HG03469 (cell line): Measurements from ENCODE around the gene KIFC3.
"Not testable (repeated sequence)": the region's sequence is repeated elsewhere in the genome, so short reads cannot be mapped to it uniquely, and the experiment has no call there.

ENCODE experiments used
- ATAC-seq: cut with Tn5 transposase; IDR thresholded peaks from one replicate; pipeline ENCODE4 v1.9.1; 2021; ENCODE audit warnings: mild to moderate bottlenecking, moderate library complexity, moderate number of reproducible peaks; ENCODE audit not compliant: unreplicated experiment

KIFC3 gene

DNA sequence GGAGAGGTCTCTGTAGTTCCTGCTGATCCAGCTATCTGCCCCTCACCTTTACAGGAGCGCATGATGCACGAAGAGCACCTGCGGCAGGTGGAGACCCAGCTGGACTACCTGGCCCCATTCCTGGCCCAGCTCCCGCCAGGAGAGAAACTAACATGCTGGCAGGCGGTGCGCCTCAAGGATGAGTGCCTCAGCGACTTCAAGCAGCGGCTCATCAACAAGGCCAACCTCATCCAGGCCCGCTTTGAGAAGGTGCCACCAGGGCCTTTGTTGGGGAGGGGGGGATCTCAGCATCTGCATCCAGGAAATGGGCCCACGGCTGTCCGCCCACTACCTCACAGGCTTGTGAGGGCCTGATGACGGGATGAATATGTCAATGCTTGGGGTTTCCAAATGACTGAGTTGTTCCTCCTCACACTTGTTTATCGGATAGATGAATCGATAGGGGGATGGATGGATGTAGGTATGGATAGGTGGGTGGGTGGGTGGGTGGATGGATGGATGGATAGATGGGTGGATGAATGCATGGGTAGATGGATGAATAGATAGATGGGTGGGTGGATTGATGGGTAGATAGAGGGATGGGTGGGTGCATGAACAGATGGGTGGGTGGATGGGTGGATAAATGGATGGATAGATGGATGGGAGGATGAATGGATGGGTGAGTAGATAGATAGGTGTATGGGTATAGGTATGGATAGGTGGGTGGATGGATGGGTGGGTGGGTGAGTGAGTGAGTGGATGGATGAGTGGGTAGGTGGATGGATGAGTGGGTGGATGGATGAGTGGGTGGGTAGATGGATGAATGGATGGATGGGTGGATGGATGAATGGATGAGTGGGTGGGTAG lies 73.7 kb downstream of the KIFC3 start:
- no peak for ATAC-seq

DNA sequence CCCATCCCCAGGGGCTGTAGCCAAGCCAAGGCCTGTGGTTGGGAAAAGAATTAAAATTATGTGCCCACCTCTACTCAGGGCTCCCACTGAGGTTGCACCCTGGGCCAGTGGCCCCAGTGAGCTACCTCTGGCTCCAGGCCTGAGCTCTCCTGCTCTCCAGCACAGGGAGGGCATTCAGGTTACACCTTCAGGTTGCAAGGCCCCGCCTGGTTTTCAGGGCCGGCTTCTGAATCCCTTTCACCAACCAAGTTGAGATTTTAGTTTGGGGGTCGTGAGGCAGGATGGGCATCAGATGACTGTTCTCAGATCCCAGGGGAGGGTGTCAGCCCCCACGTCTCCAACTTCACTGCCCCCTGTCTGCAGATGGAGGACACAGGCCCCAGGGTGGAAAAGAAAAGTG lies 74.7 kb downstream of the KIFC3 start:
- ATAC-seq: no peak

DNA sequence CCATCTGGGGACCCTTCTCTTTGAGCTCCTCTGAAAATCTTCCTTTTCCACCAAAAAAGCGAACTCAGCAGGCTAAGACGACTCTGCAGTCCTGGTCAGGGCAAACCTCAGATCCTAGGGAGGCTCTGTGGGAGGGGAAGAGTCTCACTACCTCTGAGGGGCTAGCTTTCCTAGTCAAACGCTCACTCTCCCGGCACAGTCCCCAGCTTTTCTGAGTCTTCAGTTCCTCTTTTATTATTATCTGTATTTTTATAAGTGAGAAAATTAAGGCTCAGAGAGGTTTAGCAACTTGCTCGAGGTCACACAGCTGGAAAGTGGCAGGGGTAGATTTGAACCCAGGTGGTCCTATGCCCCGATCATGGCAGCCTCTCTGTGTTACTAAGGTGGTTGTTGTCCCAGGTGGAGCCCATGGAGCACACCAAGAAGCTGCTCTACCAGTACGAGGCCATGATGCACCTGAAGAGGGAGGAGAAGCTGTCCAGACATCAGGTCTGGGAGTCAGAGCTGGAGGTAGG lies 75.8 kb downstream of the KIFC3 start:
- no peak for ATAC-seq

DNA sequence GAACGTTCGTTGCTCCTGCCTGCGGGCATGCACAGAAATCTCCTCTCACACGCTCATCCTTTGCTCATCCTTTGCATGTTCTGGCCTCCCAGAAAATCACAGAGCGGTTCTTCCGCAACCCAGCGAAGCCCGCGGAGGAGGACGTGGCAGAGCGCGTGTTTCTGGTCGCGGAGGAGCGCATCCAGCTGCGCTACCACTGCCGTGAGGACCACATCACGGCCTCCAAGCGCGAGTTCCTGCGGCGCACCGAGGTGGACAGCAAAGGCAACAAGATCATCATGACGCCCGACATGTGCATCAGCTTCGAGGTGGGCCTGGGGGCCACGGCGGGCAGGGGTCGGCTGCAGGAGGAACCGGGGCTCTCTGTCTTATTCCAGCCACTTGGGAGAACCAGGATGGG lies 76.3 kb downstream of the KIFC3 start:
- no peak for ATAC-seq

DNA sequence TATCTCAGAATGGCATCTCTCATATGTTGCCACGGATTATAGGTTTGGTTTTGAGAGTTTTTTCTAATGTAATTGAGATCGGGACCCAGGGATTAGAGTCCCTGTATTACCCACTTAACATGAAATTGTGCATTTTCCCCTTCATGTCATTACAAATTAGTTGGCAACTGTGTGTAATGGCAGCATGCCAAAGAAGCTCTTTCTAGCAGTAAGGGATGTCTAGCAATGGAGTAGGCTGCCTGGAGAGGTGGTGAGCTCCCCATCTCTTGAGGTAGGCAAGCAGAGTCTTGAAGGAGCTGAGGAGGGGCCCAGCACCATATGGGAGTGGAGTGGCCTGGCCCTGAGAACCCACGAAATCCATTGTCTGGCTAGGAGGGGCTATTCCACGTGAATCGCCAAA lies 76.7 kb downstream of the KIFC3 start:
- ATAC-seq: no peak

DNA sequence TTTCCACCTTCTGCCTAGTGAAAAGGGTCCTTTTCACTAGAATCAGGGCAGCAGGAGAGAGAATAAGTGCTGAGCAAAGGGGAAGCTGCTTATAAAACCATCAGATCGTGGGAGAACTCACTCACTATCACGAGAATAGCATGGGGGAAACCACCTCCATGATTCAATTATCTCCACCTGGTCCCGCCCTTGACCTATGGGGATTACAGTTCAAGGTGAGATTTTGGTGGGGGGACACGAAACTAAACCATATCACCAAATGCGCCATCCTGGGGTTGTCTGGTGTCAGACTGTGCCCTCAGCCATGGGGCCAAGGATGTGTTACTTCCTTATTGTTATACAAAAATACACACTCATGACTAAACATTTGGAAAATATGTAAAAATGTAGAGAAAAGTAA lies 77.1 kb downstream of the KIFC3 start:
- no peak for ATAC-seq

DNA sequence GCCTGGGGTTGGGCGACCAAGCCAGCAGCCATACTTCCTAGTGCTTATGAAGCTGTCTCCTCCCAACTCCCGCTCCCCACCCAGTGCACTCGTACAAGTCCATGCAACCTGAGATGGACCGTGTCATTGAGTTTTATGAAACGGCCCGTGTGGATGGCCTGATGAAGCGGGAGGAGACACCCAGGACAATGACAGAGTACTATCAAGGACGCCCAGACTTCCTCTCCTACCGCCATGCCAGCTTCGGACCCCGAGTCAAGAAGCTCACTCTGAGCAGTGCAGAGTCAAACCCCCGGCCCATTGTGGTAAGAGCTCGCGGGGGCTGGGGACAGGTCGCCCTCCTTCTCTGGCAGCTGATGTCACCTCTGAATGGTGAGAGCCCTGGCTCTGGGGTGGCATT lies 77.8 kb downstream of the KIFC3 start:
- ATAC-seq: no peak

DNA sequence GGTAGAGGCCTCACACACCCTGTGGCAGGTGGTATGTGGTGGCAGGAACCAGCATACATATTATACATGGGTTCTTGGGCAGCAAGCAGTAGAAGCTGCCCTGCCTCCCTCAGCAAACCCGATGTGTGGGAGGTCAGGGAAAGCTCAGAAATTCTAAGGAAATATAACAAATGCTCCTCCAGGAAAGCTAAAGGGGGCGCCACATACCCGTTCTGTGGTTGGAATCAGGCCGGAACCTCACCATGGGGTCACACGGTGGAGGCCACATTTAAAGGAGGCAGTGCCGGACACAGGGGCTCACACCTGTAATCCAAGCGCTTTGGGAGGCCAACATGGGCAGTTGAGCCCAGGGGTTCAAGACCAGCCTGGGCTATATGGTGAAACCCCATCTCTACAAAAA lies 79.1 kb downstream of the KIFC3 start:
- ATAC-seq: no peak

DNA sequence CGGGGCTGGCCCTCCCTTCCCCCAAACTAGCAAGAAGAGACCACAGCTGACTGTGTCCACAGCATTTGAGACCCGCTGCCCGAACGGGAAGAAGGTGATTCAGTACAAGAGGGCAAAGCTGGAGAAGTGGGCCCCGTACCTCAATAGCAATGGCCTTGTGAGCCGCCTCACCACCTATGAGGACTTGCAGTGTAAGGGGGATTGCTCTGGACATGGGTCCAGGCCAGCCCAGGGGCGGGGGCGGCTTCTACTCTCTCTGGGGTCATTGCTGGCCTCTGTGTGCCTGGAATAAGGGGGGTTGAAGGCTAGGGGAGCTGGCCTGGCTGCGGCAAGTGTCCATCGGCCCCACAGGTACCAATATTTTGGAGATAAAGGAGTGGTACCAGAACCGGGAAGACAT lies 79.6 kb downstream of the KIFC3 start:
- ATAC-seq: no peak

DNA sequence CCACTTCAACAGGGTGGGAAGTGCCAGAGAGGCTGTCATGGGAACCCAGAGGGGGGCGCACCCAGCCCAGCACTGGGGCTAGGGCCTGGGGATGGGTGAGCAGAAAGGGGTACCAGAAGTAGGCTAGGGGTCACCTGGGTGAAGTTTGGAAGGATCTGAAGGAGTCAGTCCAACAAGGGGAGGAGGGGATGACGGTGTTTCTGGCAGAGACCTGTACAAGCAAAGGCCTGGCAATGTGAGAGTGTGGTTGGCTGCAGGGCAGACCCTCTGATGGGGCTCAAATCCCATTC lies 80.1 kb downstream of the KIFC3 start:
- no peak for ATAC-seq

DNA sequence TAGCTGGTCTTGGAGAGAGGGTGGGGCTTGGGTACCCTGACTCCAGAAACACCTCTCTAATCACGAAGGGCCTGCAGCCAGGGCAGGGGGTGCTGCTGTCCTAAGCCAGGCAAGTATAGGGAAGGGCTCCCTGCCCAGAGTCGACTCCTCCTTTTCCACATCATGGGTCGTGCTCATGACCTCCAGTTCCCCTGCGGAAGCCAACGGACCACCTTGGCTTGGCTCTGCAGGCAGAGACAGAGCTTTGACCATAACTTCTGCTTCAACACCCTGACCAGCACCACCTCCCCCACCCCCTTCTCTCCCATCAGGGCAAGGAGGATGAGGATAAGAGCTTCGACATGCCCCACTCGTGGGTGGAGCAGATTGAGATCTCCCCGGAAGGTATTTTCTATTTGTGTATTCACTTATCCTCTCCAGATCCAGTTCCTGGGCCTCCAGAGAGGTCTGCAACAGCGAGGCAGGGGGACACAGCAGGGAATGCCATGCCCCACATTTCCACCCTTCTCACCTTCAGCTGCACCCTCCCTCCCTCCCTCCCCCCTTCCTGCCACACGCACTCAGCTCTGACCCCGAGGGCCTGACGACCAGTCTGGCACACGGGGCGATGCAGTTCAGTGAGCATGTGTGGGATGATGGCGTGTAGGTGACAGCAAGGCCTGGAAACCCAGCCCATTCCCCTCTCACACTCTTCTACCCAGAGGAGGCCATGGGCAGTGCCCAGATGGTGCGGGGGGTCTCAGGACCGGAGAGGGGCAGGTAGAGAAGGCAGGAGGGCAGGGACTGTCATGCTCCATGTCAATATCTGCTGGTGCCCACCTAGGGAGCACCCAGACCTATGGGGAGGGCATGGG lies 80.7 kb downstream of the KIFC3 start:
- no peak for ATAC-seq

DNA sequence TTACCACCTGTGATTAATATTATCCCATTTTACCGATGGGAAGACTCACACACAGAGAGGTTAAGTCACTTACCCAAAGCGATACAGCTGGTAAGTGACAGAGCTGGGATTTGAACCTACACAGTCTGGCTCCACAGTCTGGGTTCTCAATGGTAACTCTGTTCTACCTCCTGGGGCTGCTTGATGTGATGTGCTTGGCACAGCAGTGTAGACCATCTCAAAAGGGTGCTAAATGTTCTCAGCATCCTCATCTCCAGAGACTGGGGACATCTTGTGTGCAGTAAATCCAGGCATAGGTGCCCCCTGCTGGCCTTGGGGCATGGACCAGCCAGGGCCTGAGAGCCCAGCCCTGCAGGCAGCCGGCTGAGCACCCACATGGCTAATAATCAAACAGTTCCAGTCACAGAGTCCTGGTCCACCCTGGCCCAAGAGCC lies 82.1 kb downstream of the KIFC3 start:
- no peak for ATAC-seq

DNA sequence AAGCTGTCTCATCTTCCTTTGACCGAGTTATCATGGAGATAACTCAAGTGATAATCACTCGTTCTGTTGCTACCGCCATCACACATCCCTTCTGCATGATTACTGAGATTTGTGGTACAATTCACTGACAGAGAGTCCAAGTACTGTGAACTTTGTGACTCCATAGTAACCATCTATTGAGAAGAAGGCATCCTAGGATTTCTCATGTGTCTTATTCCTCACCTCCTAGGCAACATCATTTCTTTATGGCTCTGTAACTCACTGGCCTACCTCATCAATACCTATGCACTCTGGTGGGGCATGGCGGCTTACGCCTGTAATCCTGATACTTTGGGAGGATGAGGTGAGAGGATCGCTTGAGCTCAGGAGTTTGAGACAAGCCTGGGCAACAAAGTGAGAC lies 88.2 kb downstream of the KIFC3 start:
- ATAC-seq: no peak

DNA sequence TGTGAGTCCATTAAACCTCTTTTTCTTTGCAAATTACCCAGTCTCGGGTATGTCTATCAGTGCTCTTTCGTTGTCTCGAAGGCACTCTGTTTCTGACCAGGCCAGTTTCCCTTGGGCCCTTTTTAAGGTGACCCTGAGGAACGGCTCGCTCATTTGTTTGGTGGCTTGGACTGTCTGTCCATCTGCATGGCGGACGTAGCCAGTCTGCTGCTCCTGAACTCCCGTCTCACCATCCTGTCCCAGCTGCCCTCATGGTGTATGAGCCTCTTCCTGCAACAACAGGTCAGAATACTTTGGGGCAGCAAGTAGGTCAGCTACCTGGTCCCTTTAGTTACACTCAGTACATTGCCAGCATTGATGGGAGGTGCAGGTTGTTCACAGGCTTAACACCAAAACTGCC lies 88.7 kb downstream of the KIFC3 start:
- no peak for ATAC-seq

DNA sequence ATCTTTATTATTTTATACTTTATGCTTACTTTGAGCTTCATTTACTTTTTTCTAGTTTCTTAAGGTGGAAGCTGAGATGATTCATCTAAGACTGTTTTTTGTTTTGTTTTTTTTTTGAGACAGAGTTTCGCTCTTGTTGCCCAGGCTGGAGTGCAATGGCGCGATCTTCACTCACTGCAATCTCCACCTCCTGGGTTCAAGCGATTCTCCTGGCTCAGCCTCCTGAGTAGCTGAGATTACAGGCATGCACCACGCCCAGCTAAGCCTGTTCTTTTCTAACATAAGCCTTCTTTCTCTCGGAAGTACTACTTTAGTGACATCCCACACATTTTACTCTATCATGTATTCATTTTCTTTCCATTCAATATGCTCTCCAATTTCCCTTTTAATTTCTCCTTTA lies 89.7 kb downstream of the KIFC3 start:
- ATAC-seq: not testable (repeated sequence)

DNA sequence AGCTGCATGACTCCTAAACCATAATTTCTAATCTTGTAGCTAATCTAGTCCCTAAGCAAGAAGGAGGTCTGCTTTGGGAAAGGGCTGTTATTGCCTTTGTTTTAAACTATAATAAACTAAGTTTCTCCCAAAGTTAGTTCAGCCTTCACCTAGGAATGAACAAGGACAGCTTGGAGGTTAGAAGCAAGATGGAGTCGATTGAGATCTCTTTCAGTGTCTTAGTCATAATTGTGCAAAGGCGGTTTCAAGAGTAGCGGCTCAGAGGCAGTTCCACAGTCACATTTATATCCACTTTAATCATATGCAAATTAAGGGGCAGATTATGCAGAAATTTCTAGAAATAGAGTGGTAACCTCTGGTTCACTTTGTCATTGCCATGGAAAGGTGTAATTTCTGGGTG lies 90.3 kb downstream of the KIFC3 start:
- no peak for ATAC-seq

DNA sequence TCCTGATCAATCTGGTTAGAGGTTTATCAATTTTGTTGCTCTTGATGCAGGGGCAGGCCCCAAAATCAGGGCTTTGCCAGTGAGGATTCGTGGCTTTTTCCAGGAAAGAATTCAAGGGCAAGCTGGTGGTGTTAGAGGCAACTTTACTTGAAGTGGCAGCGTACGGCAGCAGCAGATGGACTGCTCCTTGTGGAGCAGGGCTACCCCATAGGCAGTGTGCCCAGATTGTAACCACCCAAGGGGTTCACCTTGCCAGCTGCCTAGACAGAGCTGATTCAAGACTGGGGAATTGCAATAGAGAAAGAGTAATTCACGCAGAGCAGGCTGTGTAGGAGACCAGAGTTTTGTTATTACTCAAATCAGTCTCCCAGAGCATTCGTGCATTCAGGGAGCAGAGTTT lies 90.9 kb downstream of the KIFC3 start:
- no peak for ATAC-seq

DNA sequence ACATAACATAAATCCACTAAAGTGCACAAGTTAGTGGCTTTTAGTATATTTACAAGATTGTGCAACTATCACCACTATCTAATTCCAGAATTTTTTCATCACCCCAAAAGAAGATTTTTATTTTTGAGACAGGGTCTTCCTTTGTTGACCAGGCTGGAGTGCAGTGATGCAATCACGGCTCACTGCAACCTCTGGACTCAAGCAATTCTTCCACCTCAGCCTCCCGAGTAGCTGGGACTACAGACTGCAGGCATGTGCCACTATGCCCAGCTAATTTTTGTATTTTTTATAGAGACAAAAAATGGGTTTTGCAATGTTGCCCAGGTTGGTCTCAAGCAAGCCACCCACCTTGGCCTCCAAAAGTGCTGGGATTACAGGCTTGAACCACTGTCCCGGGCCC lies 92.6 kb downstream of the KIFC3 start:
- no peak for ATAC-seq
